ENCODE data around the gene NHEJ1.

Gene NHEJ1

GRCh38 chr2:219071131-219071816 is 89.3 kb downstream of the NHEJ1 start:
- TF ChIP-seq CTCF (IDR thresholded peaks at IDR 0.05; ENCODE audit: unreplicated experiment in 3 of 3): no peak
- Mint-ChIP-seq H3K36me3 (ENCODE audit: low read depth) (peaks cover 16% of the 10 kb centered on the region), H3K4me3 (no peak overlapping the region), H3K27me3 (ENCODE audit: low read depth) (peaks cover 4% of the 10 kb centered on the region), H3K9me3 (no peaks in the 10 kb centered on the region), H3K27ac (no peak overlapping the region), H3K4me1 (no peaks in the 10 kb centered on the region)

- Mint-ChIP-seq H3K36me3 (ENCODE audit: low read depth) (no peaks in the 10 kb centered on the region), H3K9me3 (no peaks in the 10 kb centered on the region), H3K4me1 (no peaks in the 10 kb centered on the region), H3K4me3 (no peak overlapping the region), H3K27me3 (ENCODE audit: low read depth) (peaks cover 54% of the 10 kb centered on the region), H3K27ac (no peak overlapping the region)
- TF ChIP-seq CTCF (IDR thresholded peaks at IDR 0.05; ENCODE audit: unreplicated experiment in 3 of 3): no peak
These were observed 95.1 kb downstream of the NHEJ1 start for GRCh38 chr2:219065484-219065883.

- no peak for TF ChIP-seq CTCF (IDR thresholded peaks at IDR 0.05; ENCODE audit: unreplicated experiment in 3 of 3)
- Mint-ChIP-seq H3K9me3 (no peaks in the 10 kb centered on the region), H3K27me3 (ENCODE audit: low read depth) (peaks cover 86% of the 10 kb centered on the region), H3K4me1 (no peaks in the 10 kb centered on the region), H3K4me3 (no peak overlapping the region), H3K36me3 (ENCODE audit: low read depth) (no peaks in the 10 kb centered on the region), H3K27ac (no peak overlapping the region)
These were observed 98.5 kb downstream of the NHEJ1 start for GRCh38 chr2:219062081-219062480.

- H3K27ac Mint-ChIP-seq: no peak within 1 kb of the TSS
- H3K36me3 Mint-ChIP-seq (ENCODE audit: low read depth): no peaks in the 10 kb centered on the region
- H3K27me3 Mint-ChIP-seq (ENCODE audit: low read depth): peaks cover 90% of the 10 kb centered on the region
- H3K9me3 Mint-ChIP-seq: no peaks in the 10 kb centered on the region
- H3K4me1 Mint-ChIP-seq: no peaks in the 10 kb centered on the region
- TF ChIP-seq CTCF (IDR thresholded peaks at IDR 0.05; ENCODE audit: unreplicated experiment in 3 of 3): no peak
- H3K4me3 Mint-ChIP-seq: peak within 1 kb of the TSS; percentile 47 to 56 (median 55)
These were observed 99.5 kb downstream of the NHEJ1 start, which contains the start of gene IHH for GRCh38 chr2:219060821-219061791. TSS of gene IHH (minus strand) at chr2:219060921. CDS start at chr2:219060467, 454 bp downstream.

GRCh38 chr2:219059725-219060682 is 100.6 kb downstream of the NHEJ1 start:
- Mint-ChIP-seq H3K27me3 (ENCODE audit: low read depth) (peaks cover 90% of the 10 kb centered on the region), H3K9me3 (no peaks in the 10 kb centered on the region), H3K4me3 (peak overlapping the region; percentile 47 to 62 (median 56)), H3K36me3 (ENCODE audit: low read depth) (no peaks in the 10 kb centered on the region), H3K4me1 (no peaks in the 10 kb centered on the region), H3K27ac (no peak overlapping the region)
- TF ChIP-seq CTCF (IDR thresholded peaks at IDR 0.05; ENCODE audit: unreplicated experiment in 3 of 3): no peak
